Fibroblast of pulmonary artery (primary cell): ENCODE results near the gene KCNK7.
"Not testable (repeated sequence)": the region's sequence is repeated elsewhere in the genome, so short reads cannot be mapped to it uniquely, and the experiment has no call there.

Experiments used
- DNase-seq: peaks from one replicate; pipeline ENCODE4 v3.0.0-alpha.2; 2010; ENCODE audit warnings: low read depth
- H3K4me3 ChIP-seq: replicated peaks from 2 replicates; pipeline ENCODE4 v1.5.1; 2011; ENCODE audit warnings: low read depth, mild to moderate bottlenecking, control low read depth, low read length, moderate library complexity
- TF ChIP-seq, protein P1 (sequence below): IDR thresholded peaks from 2 replicates; pipeline ENCODE4 v1.5.1; 2011; ENCODE audit warnings: mild to moderate bottlenecking, control low read depth, low read length, inconsistent platforms; ENCODE audit errors: missing control alignments

The KCNK7 gene

DNA sequence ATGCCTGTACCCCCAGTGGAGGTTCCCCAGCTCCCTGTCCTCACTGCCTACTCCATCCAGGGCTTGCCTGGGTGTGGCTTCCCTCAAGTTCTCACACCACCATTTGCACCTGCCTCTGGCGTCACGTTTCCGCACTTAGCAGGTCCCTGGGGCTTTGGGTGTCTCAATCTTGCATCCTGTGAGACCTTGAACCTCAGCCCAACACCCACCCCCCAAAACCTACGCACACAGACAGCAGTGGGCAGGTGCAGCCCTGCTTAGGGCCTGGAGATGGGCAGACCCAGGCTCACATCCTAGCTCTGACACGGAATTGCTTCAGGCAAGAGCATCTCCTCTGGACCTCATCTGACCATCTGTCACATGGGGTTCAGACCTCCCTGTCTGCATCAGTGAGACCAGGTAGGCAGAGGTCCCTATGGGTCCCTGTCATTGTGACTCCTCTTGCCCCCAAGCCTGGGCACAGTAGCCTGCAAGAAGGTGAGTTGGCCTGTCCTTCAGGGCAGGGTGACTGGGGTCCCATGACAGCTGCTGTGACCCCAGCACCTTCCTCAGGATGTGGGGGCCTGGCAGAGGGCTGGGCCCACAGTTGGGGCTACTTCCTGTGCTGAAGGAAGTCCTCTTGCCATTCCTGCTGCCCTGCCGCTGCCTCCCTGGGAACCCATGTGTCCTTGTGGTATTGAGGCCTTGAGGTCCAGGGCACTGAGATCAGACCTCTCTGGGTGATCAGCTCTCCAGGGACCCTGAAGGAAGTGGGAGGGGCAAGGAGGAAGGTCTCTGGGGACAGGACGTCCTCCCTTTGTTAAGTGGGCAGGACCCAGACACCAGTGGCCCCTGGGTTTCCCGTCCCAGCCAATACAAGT, 44.3 kb upstream of the KCNK7 start:
- TF ChIP-seq, protein P1, sequence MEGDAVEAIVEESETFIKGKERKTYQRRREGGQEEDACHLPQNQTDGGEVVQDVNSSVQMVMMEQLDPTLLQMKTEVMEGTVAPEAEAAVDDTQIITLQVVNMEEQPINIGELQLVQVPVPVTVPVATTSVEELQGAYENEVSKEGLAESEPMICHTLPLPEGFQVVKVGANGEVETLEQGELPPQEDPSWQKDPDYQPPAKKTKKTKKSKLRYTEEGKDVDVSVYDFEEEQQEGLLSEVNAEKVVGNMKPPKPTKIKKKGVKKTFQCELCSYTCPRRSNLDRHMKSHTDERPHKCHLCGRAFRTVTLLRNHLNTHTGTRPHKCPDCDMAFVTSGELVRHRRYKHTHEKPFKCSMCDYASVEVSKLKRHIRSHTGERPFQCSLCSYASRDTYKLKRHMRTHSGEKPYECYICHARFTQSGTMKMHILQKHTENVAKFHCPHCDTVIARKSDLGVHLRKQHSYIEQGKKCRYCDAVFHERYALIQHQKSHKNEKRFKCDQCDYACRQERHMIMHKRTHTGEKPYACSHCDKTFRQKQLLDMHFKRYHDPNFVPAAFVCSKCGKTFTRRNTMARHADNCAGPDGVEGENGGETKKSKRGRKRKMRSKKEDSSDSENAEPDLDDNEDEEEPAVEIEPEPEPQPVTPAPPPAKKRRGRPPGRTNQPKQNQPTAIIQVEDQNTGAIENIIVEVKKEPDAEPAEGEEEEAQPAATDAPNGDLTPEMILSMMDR: no peak
- no peak for DNase-seq
- H3K4me3 ChIP-seq: no peak overlapping the region

DNA sequence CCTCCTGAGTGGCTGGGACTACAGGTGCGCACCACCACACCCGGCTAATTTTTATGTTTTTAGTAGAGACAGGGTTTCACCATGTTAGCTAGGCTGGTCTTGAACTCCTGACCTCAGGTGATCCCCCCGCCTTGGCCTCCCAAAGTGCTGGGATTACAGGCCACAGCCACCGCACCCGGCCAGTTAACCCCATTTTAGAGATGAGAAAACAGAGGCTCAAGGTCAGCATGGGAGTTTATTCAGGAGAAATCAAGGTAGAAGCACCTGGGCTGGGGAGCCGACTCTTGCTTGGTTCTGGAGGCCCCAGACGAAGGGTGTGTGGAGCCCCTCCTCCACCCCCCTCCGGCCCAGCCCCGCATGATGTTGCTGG, 43.6 kb upstream of the KCNK7 start:
- DNase-seq, H3K4me3 ChIP-seq: not testable (repeated sequence)

DNA sequence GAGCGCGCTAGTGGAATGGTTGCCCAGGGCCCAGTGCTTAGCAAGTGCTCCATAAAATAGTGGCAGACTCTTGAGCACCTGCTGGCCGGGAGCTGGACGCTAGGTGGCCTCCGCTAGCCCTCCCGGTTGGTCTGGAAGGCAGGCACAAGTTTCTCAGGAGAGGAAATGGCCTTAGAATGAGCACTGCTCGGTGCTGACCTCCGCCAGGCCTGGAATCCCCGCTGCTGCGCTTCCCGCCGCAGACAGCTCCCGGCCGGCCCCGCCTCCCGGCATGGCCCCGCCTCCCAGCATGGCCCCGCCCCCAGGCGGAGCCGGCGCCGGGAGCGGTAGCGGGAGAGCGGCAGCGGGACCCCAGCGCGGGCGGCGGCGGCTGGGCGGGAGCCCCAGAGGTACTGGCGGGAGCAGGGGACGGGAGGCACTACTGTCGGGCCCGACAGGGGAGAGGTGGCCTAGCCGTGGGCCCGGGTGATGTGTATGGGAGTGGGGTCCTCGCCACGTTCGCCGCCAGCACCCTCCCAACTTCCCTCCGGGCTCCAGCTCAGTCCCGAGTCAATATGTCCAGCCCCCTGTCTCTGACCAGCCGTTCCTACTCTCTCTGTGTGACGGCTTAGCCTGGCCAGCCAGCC, 42.3 kb upstream of the KCNK7 start, which contains the start of gene SIPA1:
TSS of gene SIPA1 (plus strand) at position 308 of the 626 bp plus-strand sequence. CDS start 2,821 bp downstream, outside the sequence.
- TF ChIP-seq, protein P1: peak; percentile 50
- peak within 1 kb of the TSS; percentile 77 for H3K4me3 ChIP-seq
- peak; percentile 91 for DNase-seq

DNA sequence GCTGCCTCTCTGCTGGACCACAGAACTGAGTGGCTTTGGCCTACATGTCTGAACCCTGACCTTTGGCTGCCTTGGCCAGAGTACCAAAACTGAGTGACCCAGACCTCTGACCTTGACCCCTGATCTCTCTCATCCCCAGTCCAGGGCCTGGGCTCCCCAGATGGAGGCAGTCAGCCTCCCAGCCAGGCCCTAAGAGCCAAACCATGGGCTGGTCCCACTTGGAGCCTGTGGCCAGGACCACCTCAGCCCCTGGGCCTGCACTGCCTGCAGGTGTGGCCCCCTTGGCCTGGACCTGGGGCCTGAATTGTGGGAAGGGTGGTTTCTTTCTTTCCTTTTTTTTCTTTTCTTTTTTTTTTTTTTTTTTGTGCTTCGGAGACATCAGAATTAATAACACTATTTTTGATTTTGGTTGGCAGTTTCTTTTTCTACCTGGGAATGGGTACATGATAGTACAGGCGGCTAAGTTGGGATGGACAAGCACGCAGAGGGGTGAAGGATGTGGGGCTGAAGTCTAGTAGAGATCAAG, 41.5 kb upstream of the KCNK7 start:
- H3K4me3 ChIP-seq: no peak overlapping the region
- TF ChIP-seq, protein P1: no peak
- DNase-seq: no peak

DNA sequence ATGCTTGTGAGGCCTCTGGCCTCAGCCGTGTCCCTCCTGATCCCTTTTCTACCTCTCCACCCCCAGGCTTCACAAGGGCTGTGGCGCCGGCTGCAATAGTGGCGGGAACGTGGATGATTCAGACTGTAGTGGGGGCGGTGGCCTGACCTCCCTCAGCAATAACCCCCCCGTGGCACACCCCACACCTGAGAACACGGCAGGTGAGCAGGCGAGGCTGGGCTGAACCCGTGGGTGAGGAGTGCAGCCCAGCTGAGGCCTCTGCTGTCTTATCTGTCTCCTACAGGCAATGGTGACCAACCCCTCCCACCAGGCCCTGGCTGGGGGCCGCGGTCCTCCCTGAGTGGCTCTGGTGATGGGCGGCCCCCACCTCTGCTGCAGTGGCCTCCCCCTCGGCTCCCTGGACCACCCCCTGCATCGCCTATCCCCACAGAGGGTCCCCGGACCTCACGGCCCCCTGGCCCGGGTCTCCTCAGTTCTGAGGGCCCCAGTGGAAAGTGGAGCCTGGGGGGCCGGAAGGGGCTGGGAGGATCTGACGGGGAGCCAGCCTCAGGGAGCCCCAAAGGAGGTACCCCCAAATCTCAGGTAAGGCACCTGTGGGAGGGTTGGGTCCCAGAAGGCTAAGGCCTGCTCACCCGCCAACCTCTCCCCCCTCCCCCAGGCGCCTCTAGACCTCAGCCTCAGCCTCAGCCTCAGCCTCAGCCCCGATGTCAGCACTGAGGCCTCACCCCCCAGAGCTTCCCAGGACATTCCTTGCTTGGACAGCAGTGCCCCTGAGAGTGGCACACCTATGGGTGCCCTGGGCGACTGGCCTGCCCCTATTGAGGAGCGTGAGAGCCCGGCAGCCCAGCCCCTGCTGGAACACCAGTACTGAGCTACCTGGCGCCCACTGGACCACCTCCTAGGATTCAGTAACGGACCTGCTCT, 40.8 kb upstream of the KCNK7 start:
- H3K4me3 ChIP-seq: no peak overlapping the region
- DNase-seq: no peak
- TF ChIP-seq, protein P1: no peak

DNA sequence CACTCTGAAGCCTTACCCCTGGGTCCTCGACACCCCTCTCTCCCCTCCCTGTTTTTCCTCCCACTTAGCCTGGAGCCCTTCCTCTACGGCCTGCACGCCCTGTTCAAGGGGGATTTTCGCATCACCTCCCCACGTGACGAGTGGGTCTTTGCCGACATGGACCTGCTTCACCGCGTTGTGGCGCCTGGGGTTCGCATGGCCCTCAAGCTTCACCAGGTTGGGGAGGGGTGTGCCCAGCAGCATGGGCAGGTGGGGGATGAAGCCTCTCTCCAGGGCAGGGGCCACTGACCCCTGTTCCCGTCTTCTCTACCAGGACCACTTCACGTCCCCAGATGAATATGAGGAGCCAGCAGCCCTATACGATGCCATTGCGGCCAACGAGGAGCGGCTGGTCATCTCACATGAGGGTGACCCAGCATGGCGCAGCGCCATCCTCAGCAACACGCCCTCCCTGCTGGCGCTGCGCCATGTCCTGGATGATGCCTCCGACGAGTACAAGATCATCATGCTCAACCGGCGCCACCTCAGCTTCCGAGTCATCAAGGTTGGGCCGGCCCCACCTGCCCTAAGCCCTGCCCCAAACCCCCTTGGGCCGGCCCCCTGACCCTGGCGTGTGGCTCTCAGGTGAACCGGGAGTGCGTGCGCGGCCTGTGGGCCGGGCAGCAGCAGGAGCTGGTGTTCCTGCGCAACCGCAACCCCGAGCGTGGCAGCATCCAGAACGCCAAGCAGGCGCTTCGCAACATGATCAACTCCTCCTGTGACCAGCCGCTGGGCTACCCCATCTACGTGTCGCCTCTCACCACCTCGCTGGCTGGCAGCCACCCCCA, 39.5 kb upstream of the KCNK7 start:
- TF ChIP-seq, protein P1: no peak
- no peak for DNase-seq
- no peak overlapping the region for H3K4me3 ChIP-seq
